RWPE1 (cell line): Measurements from ENCODE around the gene PPP3CB.
A peak's percentile ranks its signal among the peaks of the same experiment; 100 is the strongest.

Source experiments
- CTCF ChIA-PET: fragments of 350-600 bp; sonication (Branson Sonifier 250); formaldehyde crosslinking; extraction: SDS; loops from one replicate; lab custom pipeline; 2021; lab: Yijun Ruan, JAX
- POLR2A ChIA-PET: fragments of 400-600 bp; formaldehyde crosslinking; extraction: SDS; loops from one replicate; lab custom pipeline; 2020; ENCODE audit warnings: antibody characterized with exemption; ENCODE audit not compliant: low non-redundant PET; lab: Yijun Ruan, JAX
- DNase-seq: peaks from one replicate; pipeline ENCODE4 v3.0.0; 2012; ENCODE audit warnings: low spot score
- H3K27ac ChIP-seq: fragments of 450-650 bp; 2 replicates; pipeline ENCODE4 v1.5.1; 2017
- CTCF ChIP-seq: fragments of 450-650 bp; conservative IDR thresholded peaks from 2 replicates; pipeline ENCODE4 v1.5.1; 2017; ENCODE audit warnings: low read depth, mild to moderate bottlenecking

Gene PPP3CB

GRCh38 chr10:73506074-73506473 is 10.2 kb upstream of the PPP3CB start:
- TF ChIP-seq CTCF, result no peak
- ChIA-PET POLR2A (interaction anchor here (0.6 kb wide), 1 partner anchor 39 kb away, joined by 3 read pairs; no protein-coding TSS in a partner anchor), CTCF (interaction anchor here (0.7 kb wide), 1 partner anchor 127 kb away, joined by 7 read pairs; no protein-coding TSS in a partner anchor)
- DNase-seq, result no peak
- no peak overlapping the region for H3K27ac ChIP-seq

GRCh38 chr10:73503037-73503436 is 7.2 kb upstream of the PPP3CB start:
- no peak for DNase-seq
- ChIA-PET CTCF (interaction anchor here (0.7 kb wide), 1 partner anchor 143 kb away, joined by 4 read pairs; no protein-coding TSS in a partner anchor), POLR2A (no interaction called here)
- no peak overlapping the region for H3K27ac ChIP-seq
- TF ChIP-seq CTCF, result no peak

- POLR2A ChIA-PET, result no interaction called here
- no peak for DNase-seq
- no peak overlapping the region for H3K27ac ChIP-seq
- TF ChIP-seq CTCF, result no peak
- CTCF ChIA-PET, result interaction anchor here (0.5 to 0.6 kb wide), 2 partner anchors 131 to 1814 kb away, joined by 3 to 4 read pairs; no protein-coding TSS in a partner anchor
These were observed 5.8 kb upstream of the PPP3CB start for GRCh38 chr10:73501651-73502050.

GRCh38 chr10:73497623-73498022 is 1.8 kb upstream of the PPP3CB start:
- TF ChIP-seq CTCF, result no peak
- ChIA-PET CTCF (interaction anchor here (1.1 kb wide), 1 partner anchor 233 kb away, joined by 6 read pairs; no protein-coding TSS in a partner anchor), POLR2A (no interaction called here)
- no peak for DNase-seq
- H3K27ac ChIP-seq, result no peak overlapping the region

GRCh38 chr10:73495226-73495883 is 469 bp downstream of the PPP3CB start:
- POLR2A ChIA-PET, result interaction anchor here (0.5 kb wide), 1 partner anchor 45 kb away, joined by 3 read pairs; no protein-coding TSS in a partner anchor

More at GRCh38 chr10:73495226-73495883, 469 bp downstream of the PPP3CB start:
- TF ChIP-seq CTCF, result no peak
- peak overlapping the region; percentile 98 for H3K27ac ChIP-seq
- CTCF ChIA-PET, result interaction anchor here (0.5 to 0.9 kb wide), 3 partner anchors 17 to 84 kb away, joined by 3 to 4 read pairs (median 3); no protein-coding TSS in a partner anchor
- peak; percentile 93 for DNase-seq
